NCI-H1694 treated with DMSO at 0.1 percent for 48 hours (cell line): ENCODE results near the gene LMOD2.
"Not testable (repeated sequence)": the region's sequence is repeated elsewhere in the genome, so short reads cannot be mapped to it uniquely, and the experiment has no call there.

Source experiments
- DNase-seq: peaks from one replicate; lab custom pipeline; 2025; lab: John Stamatoyannopoulos, UW

LMOD2 gene, protein sequence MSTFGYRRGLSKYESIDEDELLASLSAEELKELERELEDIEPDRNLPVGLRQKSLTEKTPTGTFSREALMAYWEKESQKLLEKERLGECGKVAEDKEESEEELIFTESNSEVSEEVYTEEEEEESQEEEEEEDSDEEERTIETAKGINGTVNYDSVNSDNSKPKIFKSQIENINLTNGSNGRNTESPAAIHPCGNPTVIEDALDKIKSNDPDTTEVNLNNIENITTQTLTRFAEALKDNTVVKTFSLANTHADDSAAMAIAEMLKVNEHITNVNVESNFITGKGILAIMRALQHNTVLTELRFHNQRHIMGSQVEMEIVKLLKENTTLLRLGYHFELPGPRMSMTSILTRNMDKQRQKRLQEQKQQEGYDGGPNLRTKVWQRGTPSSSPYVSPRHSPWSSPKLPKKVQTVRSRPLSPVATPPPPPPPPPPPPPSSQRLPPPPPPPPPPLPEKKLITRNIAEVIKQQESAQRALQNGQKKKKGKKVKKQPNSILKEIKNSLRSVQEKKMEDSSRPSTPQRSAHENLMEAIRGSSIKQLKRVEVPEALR

DNA sequence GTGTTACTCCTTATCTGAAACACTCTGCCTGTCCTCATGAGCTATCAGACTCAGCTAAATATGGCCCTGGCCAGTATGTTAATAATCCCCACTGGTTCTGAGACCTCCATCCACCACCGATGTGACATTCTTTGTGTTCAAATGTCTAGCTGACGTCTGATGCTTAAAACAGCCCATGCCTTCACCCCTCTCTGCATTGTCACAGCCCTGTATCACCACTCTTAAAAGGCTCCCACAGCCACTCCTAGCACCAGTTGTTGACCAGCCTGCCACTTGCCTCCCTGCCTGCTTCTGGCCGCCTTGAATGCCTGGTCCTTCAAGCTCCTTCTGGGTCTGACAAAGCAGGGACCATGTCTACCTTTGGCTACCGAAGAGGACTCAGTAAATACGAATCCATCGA is at the start of gene LMOD2:
LMOD2 (plus strand) TSS at position 253 of the 400 bp plus-strand sequence; CDS start at position 351, 98 bp downstream.
- DNase-seq = no peak

DNA sequence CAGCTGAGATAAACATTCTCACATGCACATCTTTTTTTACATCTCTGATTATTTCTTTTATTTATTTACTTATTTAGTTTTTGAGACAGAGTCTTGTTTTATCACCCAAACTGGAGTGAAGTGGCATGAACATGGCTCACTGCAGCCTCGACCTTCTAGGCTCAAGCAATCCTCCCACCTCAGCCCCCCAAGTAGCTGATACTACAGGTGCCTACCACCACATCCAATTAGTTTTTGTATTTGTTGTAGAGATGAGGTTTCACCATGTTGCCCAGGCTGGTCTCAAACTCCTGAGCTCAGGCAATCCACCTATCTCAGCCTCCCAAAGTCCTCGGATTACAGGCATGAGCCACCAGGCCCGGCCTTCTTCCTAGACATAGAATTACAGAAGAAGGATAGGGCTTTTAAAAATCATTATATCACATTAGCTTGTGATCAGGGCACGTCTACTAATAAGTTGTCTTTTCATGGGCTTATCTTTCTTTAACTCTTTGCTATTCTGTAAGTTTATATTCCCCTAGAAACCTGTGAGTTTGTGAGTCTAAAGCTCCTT is 48.2 kb upstream of the LMOD2 start:
- DNase-seq = no peak

DNA sequence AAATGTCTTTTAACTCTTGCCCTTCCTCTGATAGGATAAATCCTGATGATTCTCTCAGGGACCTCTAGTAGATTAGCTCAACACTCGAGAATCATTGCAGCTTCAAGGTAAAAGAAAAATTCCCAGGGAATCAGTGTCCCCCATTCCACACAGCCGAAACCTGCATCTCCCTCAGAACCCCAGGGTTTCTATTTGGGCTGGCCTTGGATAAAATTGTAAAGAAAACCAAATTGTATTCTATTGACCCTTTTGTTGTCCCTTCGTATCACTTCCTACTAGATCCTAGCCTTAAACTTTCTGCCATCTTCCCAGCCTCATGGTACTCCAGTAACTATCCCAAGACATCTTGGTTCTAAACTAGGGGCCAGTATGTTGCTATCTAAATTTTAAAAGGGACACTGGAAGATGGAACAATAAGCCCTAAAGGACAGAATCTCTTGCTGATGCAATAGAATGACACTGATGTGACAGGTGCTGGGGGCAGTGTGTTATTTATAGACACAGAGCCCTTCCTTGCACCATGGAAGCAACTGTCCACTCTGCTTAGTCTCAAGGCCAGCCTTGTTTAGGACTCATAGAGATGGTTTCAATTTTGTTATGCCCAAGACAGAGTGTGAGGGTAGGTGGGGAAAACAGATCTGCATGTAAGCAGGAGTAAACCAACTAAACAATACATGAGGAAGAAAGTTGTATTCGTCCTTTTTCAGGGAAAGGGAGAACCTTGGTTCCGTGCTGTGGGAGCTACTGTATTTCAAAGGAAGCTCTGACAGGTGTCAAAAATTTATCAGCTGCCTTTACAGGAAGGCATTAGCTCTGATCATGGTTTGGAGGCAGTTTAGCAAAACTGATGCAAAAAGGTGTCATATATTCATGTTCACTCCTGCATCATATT is 46.4 kb upstream of the LMOD2 start:
- DNase-seq = no peak

DNA sequence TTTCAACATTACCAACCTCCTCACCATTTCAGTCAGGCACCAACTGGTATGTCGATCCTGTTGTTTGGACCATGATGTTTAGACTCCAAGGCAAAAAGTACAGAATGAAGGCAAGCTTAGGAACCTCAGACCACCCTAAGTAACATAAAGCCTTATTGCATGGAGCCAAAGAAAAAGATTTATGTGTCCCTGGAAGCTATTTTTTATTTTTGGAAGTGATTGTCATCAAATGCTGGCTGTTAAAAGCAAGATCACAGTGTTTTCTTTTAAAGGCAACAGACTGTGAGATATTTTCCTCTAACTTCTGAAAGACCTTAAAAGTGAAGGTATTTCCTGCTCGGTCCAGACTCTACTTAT is 45.8 kb upstream of the LMOD2 start:
- DNase-seq = no peak

DNA sequence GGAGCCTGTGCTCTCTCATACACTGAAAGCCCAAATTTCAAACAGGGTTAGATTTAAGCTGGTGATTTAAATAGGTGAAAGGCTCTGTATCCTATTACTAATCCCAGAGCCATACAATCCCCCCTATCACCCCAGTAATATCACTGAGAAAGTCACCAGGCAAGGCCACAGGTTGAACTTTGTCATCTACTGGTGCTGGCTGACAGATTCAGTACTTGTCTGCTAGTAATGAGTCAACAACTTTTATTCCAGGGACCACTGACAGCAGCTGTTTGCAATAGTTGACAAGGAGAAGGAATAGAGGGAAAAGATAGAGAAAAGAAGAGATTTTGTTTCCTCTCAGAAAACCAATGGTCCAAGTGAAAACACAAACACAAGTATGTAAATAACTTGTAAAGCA is 43.6 kb upstream of the LMOD2 start:
- DNase-seq = no peak

DNA sequence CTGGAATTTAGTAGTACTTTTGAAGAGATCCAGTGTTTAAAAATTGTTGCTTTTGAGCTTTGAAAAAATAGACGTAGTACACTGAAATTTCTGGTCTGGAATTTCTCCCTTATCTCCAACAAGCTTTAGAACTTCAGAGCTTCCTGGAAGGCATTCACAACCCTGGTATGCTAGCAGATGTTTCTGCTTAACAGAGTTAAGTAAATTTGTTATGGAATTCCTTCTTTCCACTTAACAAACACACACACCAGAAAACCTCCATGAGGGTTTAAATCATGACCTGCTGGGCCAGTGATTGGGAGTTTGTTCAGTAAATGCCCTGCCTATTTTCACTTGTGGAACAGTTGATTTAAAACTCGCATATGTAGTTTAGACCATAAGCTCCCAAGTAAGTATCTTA is 40.3 kb upstream of the LMOD2 start:
- no peak for DNase-seq

DNA sequence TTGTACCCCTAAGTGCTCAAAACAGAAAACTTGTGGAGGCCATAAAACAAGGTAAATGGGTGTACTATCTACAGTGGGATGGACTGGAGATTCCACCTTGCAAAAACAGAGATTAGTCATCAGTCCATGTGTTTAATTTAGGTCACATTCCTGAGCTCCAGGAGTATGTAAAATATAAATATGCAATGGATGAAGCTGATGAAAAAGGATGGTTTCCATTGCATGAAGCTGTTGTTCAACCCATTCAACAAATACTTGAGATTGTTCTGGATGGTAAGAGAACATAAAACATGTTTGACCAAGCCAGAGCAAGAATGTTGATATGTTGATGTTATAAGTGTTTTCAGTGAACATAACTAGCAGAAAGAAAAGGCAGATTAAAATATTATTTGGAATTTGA is 39.4 kb upstream of the LMOD2 start:
- DNase-seq = no peak

DNA sequence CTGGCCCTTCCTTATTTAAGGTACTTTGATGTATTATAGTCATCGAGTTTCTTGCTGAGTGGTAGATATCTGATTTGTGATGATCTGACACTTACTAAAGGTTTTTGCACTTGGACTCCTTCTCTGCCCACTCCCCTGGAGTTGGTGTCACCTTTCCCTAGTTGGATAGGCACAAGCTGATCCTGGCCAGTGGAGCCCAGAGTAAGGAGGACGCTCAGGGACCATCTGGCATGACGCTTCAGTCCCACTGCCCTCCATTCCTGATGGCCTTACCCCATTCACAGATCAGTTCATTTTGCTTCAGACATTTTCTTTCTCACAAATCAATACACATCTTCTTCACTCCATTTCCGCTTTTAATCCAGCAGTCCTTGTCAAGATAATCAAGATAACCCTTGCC is 34.0 kb upstream of the LMOD2 start:
- DNase-seq = no peak

DNA sequence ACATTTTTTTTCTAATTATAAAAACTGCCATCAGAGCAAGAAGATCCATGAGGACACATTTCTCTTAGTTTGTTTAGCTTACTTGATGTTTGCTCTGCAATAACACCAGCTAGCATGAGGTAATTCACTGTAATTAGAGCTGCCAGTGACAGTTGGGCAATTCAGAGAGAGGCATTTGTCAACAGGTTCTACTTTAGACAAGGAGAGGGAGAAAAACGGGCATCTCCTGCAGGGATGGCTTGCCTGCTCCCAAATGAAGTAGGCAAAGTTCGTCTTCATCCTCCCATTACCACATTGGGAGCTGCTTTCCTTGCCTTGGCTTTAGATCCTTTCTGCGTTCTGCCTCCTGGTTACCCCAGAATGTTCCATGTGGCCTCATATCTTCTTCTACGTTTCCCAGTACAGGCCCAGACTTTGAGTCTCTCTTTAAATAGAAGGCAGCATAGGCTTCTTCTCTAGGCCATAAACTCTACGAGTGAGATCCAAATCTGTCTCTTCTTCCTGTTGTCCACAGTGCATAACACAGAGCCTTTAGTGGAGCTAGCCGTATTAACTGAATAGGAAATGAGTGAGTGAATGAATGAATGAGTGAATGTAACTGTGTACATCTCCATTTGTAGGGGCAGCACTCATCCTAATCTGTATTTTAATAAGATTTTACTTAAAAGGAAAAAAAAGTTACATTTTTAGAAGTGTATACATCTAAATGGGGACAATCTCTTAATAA is 32.8 kb upstream of the LMOD2 start:
- DNase-seq = peak; percentile 41

DNA sequence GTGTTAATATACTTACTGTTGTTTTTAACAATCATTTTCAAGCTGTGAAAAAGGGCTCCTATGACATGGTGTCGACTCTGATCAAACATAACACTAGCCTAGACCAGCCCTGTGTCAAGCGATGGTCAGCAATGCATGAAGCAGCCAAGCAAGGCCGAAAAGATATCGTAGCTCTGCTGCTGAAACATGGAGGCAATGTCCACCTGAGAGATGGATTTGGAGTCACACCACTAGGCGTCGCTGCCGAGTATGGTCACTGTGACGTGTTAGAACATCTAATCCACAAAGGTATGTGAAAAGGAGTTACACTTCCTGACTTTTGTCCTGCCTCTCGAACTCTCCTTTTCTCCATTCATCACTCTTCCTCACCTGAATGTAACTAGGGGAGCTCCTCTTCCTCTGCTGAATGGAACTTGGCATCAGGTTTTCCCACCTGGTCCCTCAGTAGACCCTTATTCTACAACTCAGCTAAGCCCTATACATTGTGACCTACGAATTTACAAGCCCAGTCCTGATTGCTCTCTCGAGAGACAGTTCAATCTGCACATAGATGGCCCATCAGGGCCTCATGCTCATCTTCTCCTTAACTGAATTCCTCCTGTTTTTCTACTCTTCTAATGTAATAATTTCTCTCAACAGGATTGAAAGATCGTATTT is 31.0 kb upstream of the LMOD2 start:
- no peak for DNase-seq

DNA sequence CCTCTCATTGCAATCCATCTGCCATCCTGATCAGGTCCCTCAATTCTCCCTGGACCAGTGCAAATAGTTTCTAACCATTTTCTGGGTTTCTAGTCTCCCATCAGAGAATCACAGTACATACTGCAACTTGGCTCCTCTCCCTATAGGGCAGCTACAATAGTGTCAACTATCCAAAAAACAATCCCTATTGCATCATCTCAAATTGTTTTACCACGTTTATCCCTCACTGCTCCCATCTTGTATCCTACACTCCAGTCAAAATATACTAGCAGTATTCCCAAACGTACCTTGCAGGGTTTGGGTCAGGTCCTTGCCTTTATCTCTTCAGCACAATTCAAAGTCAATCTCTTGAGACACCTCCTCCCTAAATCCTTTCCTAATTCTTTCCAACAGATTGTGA is 30.4 kb upstream of the LMOD2 start:
- no peak for DNase-seq

DNA sequence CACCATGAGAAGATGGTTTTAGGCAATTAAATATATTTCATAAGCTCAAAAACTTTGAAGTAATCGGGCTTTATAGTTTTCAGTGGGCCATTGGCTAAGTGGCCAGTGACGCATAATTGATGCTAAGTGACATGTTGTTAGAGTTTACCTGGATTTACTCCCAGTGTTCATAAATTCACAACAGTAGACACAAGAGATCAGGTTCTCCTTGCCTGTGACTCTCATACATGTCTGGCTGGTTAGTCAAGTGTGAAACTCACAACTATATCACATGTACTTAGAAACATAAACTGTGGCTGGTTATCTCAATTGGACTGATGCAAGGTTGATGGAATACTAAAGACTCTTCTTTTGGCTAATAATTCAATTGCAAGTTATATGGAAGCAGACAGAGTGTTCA is 27.8 kb upstream of the LMOD2 start:
- DNase-seq = no peak

DNA sequence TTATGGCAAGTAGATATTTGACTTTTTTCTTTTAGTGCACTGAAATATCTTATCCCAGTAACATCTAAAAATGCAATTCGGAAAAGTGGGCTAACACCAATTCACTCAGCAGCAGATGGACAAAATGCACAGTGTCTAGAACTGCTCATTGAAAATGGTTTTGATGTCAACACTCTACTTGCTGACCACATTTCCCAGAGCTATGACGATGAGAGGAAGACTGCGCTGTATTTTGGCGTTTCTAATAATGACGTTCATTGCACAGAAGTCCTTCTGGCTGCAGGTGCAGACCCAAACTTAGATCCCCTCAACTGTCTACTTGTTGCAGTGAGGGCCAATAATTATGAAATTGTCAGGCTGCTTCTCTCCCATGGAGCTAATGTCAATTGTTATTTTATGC is 26.8 kb upstream of the LMOD2 start:
- no peak for DNase-seq

DNA sequence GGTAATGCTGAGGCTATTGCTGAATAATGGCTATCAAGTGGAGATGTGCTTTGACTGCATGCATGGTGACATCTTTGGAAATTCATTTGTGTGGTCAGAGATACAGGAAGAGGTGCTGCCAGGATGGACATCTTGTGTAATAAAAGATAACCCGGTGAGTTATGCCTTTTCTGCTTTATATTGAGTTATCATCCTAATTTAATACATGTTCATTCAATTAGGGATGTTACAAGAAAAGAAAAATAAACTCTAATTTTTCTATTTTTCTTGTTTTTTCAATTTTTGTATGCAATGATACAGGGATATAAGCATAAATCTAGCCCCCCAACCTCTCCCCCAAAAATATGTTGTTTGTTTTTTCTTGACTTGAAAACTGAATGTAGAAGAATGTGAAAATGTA is 26.4 kb upstream of the LMOD2 start:
- DNase-seq = no peak

DNA sequence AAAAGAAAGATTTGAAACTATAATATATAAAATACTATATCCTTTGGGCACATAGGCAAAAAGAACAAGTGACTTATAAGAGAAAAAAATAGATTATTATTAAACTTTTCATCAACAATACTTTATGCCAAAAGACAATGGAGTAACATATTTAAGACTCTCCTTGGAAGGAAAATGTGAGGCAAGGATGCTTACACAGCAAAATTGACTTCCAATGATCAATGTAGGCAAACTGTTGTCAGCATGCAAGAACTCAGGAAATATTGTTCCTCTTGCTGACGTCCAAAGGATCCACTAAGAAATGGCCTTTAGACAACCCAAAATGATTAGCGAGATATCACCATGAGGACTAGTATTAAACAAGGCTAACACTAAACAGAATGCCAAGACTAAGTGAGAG is 22.9 kb upstream of the LMOD2 start:
- DNase-seq = no peak

DNA sequence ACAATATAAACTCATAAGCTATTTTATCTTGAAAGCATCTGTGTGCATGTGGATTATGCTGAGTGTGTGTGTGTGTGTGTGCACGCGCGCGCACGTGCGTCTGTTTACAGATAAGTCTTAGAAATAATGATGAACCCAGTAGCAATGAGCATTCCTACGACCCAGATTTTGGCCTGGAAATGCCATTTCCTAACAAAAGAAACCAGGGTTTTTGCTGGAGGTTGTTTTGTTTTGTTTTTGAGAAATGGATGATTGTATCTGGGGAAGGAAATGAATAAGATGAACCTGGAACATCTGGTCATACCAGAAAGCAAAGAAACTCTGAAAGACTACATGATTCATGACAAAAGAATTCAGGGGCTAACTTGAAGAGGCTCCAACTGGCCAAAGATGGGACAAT is 22.1 kb upstream of the LMOD2 start:
- no peak for DNase-seq

DNA sequence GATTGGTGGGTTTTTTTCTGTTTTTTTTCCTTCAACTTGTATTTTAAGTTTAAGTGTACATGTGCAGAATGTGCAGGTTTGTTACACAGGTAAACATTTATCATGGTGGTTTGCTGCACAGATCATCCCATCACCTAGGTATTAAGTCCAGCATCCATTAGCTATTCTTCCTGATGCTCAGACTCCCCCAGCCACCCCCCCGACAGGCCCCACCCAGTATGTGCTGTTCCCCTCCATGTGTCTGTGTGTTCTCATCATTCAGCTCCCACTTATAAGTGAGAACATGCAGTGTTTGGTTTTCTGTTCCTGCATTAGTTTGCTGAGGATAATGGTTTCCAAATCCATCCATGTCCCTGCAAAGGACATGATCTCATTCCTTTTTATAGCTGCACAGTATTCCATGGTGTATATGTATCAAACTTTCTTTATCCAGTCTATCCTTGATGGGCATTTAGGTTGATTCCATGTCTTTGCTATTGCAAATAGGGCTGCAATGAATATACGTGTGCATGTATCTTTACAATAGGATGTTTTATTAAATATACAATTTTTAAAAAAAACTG is 21.6 kb upstream of the LMOD2 start:
- not testable (repeated sequence) for DNase-seq

DNA sequence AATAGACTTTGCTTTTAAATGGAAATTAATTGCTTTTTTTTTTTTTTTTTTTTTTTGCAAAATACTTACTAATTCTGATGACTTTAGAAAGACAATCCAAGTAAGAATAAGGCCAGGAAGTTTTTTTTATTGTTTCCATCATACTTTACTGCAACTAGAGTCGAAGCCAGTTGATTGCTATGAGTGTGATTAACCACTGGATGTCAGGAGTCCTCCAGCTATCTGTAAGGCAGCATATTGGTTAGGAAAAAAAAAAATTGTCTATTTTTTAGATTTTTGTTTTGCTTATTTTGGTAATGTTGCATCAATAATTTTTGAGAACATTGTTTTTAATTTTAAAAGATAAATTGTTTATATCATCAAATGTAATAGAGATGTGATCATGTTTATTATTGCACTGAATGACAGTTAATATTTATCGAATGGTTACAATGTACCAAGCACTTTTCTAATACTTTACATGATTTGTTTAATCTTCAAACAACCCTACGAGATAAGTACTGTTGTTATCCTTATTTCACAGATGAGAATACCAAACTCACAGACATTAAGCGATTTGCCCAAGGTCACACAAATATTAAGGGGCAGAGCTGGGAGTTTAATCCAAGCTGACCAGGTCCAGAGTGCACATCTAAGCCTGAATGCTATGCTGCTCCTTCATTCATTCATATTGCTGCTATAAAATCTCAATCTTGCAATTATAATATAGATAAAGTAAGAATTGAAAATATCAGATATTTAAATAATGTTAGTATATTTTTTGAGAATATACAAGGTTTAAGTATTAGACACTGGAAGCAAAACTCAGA is 19.9 kb upstream of the LMOD2 start:
- DNase-seq = peak; percentile 11

DNA sequence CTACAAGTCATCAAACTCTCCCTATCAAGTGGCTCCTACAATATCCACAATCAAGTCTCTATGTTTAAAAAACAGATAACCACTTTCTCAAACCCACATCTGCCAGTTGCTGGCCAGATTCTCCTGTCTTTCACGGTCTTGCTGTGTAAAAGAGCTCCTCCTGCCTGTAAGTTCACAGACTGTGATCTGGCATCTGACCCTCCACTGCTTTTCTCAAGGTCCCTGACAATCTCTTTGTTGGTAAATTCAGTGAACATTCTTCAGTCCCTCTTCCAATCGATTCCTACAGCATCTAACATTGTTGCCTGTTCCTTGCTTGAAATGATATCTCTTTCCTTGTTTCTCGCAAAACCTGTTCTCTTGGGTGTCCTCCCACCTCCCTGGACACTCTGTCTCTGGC is 18.5 kb upstream of the LMOD2 start:
- DNase-seq = no peak

DNA sequence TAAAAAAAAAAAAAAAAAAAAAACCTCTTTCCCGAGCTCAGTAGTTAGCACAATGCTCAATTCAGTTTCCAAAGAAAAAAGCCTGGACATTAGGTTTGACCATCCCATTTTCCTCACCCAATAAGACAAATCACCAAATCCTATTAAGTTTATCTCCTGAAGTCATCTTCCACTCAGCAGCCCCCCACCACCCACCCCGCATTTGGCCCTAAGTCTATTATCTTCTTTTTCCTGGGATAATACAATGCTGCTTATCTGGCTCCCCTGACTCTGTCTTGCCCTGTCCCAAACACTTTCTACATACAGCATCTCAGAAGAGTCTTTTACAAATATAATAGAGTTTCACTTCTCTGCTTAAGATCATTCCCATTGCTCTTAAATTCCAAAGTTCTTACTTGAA is 17.8 kb upstream of the LMOD2 start:
- DNase-seq = no peak
